ENCODE results near the gene ABR. TPM values are rescaled to one million over a fixed set of nuclear protein-coding genes. Genes with fewer than 3 reads are reported as not detected.
"Not testable (repeated sequence)": the region's sequence is repeated elsewhere in the genome, so short reads cannot be mapped to it uniquely, and the experiment has no call there.

The ABR gene
- total and polyA plus RNA-seq, 7 donors, result 30.4 to 146 (median 79.3) TPM

GRCh38 chr17:1124896-1125787 lies 54.6 kb downstream of the ABR start:
- peaks cover 0 to 15% (median 7%) of the 10 kb centered on the region in 4 donors for H3K4me1 ChIP-seq
- H3K27me3 ChIP-seq, result no peaks in the 10 kb centered on the region
- TF ChIP-seq POLR2A (IDR thresholded peaks at IDR 0.05), result no peak
- TF ChIP-seq EP300 (IDR thresholded peaks at IDR 0.05), result no peak
- no peak for TF ChIP-seq POLR2AphosphoS5 (IDR thresholded peaks at IDR 0.05)
- no peak for TF ChIP-seq CTCF (IDR thresholded peaks at IDR 0.05)
- DNase-seq, result no peak
- intact Hi-C loops (cut with DNase I), result no loop called here
- peak overlapping the region in 3 of 4 donors; percentile 25 to 29 (median 25) for H3K4me3 ChIP-seq
- 93% methylated on average over 53 of the region's 53 CpGs for WGBS, 2 donors
- peak overlapping the region in 1 of 4 donors; percentile 26 for H3K27ac ChIP-seq
- no peaks in the 10 kb centered on the region for H3K36me3 ChIP-seq
- no peaks in the 10 kb centered on the region for H3K9me3 ChIP-seq

- 64 to 79% methylated on average over 27 of the region's 27 CpGs for WGBS, 2 donors
- Histone ChIP-seq H3K4me3 (no peak overlapping the region), H3K9me3 (no peaks in the 10 kb centered on the region), H3K27me3 (no peaks in the 10 kb centered on the region), H3K4me1 (peaks cover 0 to 15% (median 7%) of the 10 kb centered on the region in 4 donors), H3K36me3 (no peaks in the 10 kb centered on the region), H3K27ac (no peak overlapping the region)
- intact Hi-C loops (cut with DNase I), result loop anchor here (1.0 kb wide), 1 partner anchor 63 kb away; no protein-coding TSS in a partner anchor
- DNase-seq, result no peak
- TF ChIP-seq POLR2AphosphoS5 (IDR thresholded peaks at IDR 0.05) (no peak), CTCF (IDR thresholded peaks at IDR 0.05) (no peak), EP300 (IDR thresholded peaks at IDR 0.05) (no peak), POLR2A (IDR thresholded peaks at IDR 0.05) (no peak)
These were observed 55.7 kb downstream of the ABR start for GRCh38 chr17:1123921-1124715.

- intact Hi-C loops (cut with DNase I), result loop anchor here (1.0 kb wide), 1 partner anchor 64 kb away; no protein-coding TSS in a partner anchor
- H3K27ac ChIP-seq, result peak overlapping the region in 2 of 4 donors; percentile 48 to 57
- no peak for DNase-seq
- no peak for TF ChIP-seq CTCF (IDR thresholded peaks at IDR 0.05)
- no peak for TF ChIP-seq EP300 (IDR thresholded peaks at IDR 0.05)
- no peak for TF ChIP-seq POLR2AphosphoS5 (IDR thresholded peaks at IDR 0.05)
- no peak for TF ChIP-seq POLR2A (IDR thresholded peaks at IDR 0.05)
- H3K4me3 ChIP-seq, result no peak overlapping the region
- H3K9me3 ChIP-seq, result no peaks in the 10 kb centered on the region
- 31 to 69% methylated on average over 24 of the region's 24 CpGs for WGBS, 2 donors
- H3K27me3 ChIP-seq, result no peaks in the 10 kb centered on the region
- peaks cover 0 to 15% (median 7%) of the 10 kb centered on the region in 4 donors for H3K4me1 ChIP-seq
- H3K36me3 ChIP-seq, result no peaks in the 10 kb centered on the region
These were observed 56.4 kb downstream of the ABR start for GRCh38 chr17:1123393-1123831.

GRCh38 chr17:1122533-1123392 lies 57.0 kb downstream of the ABR start:
- H3K27ac ChIP-seq, result peak overlapping the region in 3 of 4 donors; percentile 48 to 57 (median 55)
- no peaks in the 10 kb centered on the region for H3K36me3 ChIP-seq
- no peaks in the 10 kb centered on the region for H3K27me3 ChIP-seq
- 6 to 24% methylated on average over 21 of the region's 21 CpGs for WGBS, 2 donors
- intact Hi-C loops (cut with DNase I), result loop anchor here (1.0 kb wide), 1 partner anchor 65 kb away; no protein-coding TSS in a partner anchor
- peaks cover 0 to 15% (median 7%) of the 10 kb centered on the region in 4 donors for H3K4me1 ChIP-seq
- peak; percentile 91 for DNase-seq
- TF ChIP-seq POLR2AphosphoS5 (IDR thresholded peaks at IDR 0.05), result no peak
- TF ChIP-seq POLR2A (IDR thresholded peaks at IDR 0.05), result no peak
- TF ChIP-seq EP300 (IDR thresholded peaks at IDR 0.05), result no peak
- TF ChIP-seq CTCF (IDR thresholded peaks at IDR 0.05), result peak; percentile 91 to 97 (median 94)
- H3K4me3 ChIP-seq, result no peak overlapping the region
- no peaks in the 10 kb centered on the region for H3K9me3 ChIP-seq

- H3K4me3 ChIP-seq; intact Hi-C loops (cut with DNase I); H3K36me3 ChIP-seq; H3K27ac ChIP-seq; H3K9me3 ChIP-seq; H3K27me3 ChIP-seq; DNase-seq: not testable (repeated sequence)
- H3K4me1 ChIP-seq, result peaks cover 0 to 15% (median 7%) of the 10 kb centered on the region in 4 donors
- 97 to 99% methylated on average over 1 of the region's 1 CpG for WGBS, 2 donors
These were observed 58.4 kb downstream of the ABR start for GRCh38 chr17:1121442-1121817.
